Occipital lobe (tissue), 2 donors: ENCODE data around the gene CCDC38. TPM values are rescaled to one million over a fixed set of nuclear protein-coding genes. Genes with fewer than 3 reads are reported as not detected.
"Not testable (repeated sequence)": the region's sequence is repeated elsewhere in the genome, so short reads cannot be mapped to it uniquely, and the experiment has no call there.

Experiments used
- DNase-seq: peaks from one replicate; lab custom pipeline; 2025; lab: John Stamatoyannopoulos, UW
- total RNA-seq: library from RNA; depleted of rRNA; stranded (reverse); fragments of >200 nt; gene quantifications from one replicate; pipeline ENCODE4 v1.2.3, GENCODE V29; 2014

The CCDC38 gene
- total RNA-seq, 1 donor from 2014 or later: 0.16 TPM

DNA sequence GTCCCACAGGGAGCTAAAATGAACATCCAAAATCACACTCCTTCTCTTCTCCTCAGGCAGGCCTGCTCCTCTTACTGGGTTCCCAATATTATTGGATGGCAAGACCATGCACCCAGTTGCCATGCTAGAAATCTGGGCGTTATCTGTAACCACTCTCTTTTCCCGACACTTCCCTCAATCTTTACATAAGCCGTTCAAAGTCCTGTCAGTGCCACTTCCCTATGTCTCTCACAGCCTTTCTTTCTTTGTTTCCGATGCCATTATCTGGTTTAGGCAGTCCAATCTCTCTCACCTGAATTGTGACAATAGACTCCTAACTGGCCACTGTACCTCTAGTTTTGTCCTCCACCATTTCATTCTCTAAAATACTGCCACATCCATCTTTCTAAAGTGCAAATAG, 59.5 kb downstream of the CCDC38 start:
- no peak for DNase-seq

DNA sequence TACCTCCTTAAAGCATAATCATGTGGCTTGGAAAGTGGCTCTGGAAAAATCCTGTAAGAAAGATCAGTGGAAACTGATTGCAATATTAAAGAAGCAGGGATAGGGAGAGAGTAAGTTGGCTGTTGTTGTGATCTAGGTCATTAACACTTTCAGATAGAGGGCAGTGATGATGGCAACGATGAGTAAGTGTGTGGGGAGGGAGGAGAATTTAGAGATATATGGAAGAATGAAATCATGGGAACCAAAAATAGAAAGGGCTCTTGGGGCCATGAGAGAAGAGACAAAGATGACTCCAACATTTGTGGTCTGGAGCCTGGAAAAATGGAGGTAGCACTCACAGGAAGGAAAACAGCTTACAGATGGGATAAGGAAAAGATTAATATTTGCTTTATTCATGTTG, 60.3 kb downstream of the CCDC38 start:
- DNase-seq: no peak

DNA sequence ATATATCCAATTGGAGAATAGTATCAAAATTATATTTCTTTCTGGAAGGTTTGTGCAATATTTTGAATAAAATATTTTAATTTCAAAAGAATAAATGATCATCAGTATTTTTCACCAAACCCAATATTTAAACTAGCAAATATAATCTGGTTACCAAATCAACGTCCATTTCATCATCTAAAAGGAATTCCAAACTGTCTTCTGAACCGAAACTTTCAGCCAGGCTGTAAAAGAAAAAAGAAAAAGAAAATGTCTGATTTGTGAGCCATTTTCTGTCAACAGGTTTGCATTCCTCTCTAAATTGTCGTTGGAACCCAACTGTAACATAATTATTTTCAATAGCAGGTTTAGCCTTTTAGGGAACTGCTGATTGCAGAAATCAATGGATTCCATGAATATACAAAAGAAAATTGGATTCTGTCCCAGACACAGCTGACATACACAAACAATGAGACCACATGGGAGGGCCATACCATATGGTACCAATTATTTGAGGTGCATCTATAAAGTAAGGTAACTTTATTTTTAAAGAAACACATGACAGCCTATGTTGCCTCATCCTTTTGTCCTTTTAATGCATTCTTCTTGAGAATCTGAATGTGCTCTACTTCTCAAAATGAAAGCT, 61.0 kb downstream of the CCDC38 start:
- no peak for DNase-seq

DNA sequence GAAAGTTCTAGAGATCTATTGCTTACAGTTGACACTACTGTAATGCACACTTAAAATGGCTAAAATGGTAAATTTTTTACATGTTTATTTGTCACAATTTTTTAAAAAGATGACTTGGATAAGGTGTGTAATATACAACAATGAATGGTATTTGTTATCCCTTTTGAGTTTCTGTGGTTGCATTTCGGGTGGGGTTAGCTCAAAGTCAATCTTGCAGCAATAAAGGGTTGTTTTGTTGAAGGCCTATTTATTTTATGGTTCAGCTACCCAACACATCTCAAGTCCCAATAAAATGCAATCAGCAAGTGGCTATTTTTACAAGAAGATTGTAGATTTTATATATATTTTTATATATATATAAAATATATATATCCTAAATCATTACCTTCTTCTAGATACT, 61.5 kb downstream of the CCDC38 start:
- DNase-seq: no peak

DNA sequence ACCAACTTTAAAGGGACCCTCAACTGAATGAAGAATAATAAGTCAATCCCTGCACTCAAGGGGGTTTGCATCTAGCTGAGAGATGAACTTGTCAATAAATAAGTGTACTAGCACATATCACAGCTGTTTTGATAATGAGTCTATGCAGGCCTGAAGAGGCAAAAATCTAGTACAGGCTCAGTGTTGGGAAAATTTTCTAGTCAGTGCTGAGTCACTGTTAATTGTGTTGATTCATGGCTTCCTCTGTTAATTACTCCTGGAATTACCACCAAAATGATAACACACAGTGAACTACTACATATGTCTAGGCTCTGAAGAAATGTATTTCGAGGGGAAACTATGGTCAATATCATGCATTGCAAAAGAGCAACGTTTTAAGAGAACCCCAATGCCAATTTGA, 64.8 kb downstream of the CCDC38 start:
- DNase-seq: no peak

DNA sequence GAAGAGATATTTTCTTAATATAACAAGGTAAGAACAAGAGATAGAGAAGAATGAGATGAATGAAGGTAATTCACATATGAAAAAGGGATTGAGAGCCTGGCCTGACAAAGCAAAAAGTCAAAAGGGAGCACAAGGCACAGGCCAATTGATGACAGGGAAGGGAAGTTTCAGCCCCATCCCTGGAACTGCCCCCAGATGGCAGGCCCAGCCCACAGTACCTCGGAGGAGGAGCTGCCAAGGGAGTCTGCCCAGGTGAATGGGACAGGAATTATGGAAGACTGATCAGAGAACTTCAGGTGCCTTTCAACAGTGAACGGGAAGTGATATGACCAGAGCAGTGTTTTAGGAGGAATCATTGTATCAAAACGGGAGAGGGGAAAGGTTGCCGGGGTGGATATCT, 68.0 kb downstream of the CCDC38 start:
- no peak for DNase-seq

DNA sequence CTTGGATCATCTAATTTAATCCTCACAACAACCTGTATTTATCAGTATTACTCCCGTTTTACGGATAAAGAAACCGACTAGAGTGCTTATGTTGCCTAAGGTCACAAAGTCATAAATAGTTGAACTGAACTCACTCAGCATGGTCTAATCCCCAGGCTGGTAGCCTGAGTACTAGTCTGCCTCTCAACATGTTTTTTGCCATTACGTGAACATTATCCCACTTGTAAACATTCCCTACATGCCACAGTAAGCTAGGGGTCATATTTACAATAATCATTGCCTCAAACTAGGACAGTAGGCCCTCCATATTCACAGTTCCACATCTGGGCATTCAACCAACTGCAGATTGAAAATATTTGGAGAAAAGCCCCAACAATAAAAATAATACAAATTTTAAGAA, 71.5 kb downstream of the CCDC38 start:
- no peak for DNase-seq

DNA sequence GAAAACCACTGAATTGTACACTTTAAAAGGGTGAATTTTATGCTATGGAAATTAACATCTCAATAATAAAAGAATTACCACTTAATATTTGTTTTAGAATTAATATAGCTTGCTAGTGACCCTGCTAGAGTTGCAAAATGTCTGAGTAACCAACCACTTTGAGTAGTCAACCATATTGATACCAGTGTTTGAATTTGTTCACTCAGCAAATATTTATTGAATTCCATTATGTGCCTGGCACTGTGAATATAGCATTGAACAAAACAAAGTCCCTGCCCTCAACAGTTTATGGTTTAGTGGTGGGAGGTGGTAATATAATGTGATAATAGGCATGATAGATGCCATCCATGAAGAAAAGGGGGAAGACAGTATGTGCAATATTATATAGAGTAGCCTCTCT, 79.1 kb downstream of the CCDC38 start:
- DNase-seq: no peak

DNA sequence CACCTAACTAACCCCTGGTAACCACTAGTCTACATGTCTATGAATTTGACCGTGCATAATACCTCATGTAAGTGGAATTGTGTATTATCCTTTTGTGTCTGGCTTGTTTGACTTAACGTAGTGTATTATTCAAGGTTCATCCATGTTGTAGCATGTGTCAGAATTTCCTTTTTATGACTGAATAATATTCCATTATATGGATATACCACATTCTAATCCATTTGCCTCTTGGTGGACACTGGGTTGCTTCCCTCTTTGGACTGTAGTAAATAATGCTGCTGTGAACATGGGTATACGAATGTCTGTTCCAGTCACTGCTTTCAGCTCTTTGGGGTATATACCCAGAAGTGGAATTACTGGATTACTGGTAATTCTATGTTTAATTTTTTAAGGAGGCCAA, 80.4 kb downstream of the CCDC38 start:
- no peak for DNase-seq

DNA sequence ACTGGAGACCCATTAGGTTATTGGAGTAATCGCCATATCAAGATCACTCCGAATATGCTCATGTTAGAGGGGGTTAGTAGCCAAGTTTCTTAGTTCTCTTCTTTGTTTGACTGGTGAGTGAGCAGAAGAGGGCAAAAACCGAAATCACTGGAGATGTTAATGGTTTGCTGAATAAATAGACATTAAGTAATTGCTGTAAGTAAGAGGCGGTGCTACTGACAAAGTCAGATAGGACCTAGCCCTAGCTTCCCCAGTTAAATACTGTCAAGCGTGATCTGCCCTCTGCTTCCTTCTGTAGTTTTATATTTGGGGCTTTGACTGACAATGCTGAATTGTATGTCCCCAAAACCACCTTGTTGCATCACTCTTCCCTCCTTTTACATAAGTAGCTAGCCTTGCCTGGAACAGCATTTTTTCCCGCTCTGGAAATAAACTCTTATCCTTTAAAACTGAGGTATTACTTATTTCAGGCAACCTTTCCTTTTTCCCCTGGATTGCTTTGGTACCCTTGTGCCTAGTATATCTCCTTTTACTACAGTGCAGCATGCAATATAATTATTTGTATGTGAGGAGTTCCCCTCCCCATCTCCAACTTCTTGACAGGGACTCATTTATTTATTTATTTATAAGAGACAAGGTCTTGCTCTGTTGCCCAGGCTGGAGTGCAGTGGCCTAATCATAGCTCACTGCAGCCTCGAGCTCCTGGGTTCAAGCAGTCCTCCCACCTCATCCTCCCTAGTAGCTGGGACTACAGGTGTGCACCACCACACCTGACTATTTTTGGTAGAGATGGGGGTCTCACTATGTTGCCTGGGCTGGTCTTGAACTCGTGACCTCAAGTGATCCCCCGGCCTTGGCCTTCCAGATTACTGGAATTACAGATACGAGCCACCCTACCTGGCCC, 82.2 kb downstream of the CCDC38 start:
- DNase-seq: no peak

DNA sequence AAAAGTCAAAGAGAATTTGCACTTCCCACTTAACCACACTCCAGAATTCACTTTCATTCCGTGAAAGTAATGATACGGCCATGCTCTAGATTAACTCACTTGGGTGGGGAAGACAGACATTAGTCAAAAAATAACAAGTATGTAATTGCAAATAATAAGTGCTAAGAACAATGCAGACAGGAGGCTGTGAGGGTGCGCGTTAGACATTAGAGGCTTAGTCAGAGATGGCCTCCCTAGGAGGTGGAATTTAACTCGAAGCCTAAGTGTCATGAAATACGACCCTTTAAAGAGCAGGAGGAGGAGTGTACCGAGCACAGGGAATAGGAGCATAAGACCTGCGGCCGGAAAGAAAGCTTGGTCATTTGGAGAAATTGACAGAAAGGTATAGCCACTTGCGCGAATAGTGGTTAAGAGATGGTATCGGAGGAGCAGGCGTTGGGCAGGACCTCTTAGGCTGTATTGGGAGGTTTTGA, 83.0 kb downstream of the CCDC38 start:
- DNase-seq: no peak

DNA sequence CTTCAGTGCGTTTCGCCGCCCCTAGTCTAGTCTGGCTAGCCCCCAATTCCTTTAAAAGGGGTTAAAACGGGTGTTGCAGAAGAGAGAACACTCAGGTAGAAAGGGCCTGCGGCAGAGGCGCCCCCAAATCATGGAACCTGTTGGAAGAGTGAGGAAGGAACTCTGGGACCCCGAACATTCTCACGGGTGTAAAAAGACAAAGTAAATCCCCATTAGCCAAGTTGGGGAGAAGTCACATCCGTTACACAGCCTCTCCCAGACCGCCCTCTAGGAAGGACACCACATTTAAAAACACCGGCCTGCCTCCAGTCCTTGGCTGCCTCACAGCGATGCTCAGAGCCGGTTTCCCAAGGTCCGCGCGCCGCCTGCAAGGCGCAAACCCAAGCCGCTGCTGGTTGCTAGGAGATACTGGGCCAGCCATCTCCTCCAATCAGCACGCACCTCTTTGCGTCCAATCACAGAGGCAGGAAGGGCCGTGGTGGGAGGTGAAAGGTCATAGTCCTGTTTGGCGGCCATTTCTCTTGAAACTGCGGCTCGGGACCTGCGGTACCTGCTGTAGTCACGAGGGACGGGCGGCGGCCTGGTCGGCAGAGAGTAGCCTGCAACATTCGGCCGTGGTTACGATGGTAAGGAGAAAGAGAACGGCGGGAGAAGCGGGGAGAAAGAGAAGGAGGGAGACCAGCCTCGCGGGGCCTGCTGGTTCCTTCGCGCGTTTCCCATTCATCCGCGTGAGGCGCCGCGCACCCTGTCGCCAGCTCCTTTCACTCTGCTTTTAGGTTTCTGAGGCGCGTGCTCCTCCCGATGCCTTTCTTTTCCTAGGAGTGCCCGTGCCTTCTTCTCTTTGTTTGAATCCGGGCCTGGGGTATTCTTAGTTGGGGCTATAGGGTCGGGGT, 83.7 kb downstream of the CCDC38 start, which contains the start of gene SNRPF:
TSS of gene SNRPF (plus strand) at position 502 of the 893 bp plus-strand sequence. CDS start at position 624, 122 bp downstream.
- peak; percentile 91 for DNase-seq

DNA sequence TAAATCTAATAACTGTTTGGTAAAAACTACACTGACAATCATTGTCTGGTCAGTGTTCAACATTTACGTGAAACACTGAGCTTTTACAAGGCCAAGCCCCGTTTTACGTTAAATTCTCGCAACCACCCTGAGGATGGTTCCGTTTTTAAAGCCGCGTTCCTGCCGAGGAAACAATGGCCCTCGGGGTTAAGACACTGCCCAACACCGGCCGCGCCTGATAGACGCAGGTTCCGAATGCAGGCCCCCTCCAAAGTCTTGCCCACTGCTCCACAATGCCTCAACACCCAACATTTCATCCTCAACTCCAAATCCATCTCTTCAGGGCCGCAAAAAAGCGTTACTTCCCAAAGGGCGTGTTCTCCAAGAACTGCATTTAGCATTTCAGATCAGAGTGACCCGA, 84.6 kb downstream of the CCDC38 start:
- DNase-seq: no peak

DNA sequence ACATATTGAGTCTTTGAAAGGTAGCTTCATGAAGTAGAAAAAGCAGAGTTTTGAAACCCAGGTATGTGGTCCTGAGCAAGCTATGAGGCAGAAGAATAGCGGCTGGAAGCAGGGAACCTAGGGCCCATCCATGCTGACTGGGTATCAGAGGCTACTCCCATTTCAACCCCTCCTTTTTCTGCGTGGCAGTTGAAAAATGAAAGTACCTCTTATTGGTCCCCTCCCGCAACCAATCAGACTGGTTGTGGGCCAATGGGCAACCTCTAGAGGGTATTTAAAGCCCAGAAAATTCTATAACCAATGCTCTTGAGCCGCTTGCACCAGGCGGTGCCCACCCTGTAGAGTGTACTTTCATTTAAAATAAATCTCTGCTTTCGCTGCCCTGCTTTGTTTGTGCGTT, 85.3 kb downstream of the CCDC38 start:
- DNase-seq: no peak

DNA sequence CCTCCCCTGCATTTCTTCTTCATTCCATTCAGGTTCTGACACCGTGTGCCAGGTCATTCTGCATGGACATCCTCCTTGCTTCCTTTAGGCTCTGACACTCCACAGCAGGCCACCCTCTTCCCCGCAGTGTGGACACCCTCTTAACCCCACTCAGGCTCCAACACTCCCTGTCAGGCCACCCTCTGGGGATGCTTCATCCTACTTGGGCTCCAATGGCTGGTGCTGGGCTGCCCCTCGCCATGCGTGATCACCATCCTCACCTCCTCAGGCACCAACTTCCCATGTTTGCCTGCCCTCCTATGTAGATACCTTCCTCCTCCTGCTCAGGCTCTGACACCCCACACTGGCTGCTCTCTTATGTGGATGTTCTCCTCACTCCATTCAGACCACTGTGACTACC, 90.3 kb downstream of the CCDC38 start:
- no peak for DNase-seq

DNA sequence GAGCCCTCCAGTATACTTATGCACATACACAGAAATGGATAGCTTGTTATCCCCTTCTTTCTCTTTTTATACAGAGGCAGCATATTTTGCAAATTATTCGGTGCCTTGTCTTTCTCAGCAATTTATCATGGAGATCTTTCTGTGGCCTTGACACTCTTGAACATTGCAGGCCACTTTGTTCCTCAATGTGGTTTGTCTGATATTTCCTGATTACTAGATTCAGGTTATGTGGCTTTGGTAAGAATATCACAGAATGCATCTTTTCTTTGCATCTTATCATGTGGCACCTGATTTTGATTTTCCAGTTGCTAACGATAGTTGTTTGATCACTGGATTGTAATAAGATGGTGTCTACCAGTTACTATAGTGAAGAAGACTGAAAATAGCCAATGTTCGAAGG, 90.8 kb downstream of the CCDC38 start:
- no peak for DNase-seq

DNA sequence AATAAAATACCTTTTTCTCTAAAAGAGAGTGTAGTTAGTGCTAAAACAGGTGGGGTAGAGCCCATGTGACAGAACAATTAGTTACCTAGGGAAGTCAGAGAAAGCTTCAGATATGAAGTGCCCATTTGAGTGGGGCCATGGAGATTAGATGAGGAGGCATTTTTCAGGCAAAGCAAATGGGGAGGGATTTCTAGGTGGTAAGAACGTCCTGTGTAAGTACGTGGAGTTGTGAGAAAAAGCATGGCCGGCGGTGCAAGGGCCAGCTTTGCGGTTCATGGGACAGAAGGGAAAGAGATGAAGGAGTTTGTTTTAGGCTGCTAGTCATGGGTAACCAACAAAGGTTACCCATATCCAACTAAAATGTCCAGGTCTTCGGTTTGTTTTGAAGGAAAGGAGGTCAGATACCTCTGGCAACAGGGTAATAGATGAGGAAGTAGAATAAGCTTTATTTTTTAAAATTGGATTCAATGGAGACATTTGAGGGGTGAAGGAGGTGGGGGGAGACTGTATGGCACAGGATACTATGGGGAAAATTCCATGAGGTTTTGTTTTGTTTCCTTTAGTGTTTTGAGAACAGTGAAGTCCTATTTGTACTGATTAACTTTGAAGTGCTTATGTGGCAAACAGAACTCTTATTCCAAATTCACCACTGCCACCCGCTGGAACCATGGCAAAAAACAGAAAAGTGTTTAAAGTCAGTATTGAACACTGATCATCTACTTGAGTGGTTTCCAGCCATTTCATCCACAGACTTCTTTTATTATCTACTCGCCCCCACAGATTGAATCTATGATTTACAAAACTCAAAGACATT, 93.6 kb downstream of the CCDC38 start:
- no peak for DNase-seq

DNA sequence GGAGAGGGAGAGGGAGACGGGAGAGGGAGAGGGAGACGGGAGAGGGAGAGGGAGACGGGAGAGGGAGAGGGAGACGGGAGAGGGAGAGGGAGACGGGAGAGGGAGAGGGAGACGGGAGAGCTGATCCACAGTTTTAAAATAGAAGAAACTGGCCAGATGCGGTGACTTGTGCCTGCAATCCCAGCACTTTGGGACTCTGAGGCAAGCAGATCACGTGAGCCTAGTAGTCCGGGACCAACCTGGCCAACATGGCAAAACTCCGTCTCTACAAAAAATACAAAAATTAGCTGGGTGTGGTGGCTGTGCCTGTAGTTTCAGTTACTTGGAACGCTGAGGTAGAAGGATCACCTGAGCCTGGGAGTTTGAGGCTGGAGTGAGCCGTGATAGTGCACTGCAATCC, 100.0 kb downstream of the CCDC38 start:
- DNase-seq: not testable (repeated sequence)

DNA sequence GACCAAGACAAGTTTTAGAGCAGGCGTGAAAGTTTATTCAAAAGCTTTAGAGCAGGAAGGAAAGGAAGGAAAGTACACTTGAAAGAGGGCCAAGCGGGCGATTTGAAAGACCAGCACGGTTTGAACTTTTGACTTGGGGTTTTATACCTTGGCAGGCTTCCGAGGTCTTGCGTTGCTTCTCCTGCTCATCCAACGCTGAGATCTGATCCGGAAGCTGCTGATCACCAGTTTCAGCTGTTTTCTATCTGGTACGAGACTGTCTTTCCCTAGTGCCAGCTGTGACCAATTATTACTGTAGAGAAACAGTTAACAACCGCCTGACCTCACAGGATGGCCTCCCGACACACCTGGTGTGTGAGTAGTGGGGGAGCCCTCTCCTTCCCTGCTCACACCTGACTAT, 104.3 kb downstream of the CCDC38 start:
- no peak for DNase-seq

DNA sequence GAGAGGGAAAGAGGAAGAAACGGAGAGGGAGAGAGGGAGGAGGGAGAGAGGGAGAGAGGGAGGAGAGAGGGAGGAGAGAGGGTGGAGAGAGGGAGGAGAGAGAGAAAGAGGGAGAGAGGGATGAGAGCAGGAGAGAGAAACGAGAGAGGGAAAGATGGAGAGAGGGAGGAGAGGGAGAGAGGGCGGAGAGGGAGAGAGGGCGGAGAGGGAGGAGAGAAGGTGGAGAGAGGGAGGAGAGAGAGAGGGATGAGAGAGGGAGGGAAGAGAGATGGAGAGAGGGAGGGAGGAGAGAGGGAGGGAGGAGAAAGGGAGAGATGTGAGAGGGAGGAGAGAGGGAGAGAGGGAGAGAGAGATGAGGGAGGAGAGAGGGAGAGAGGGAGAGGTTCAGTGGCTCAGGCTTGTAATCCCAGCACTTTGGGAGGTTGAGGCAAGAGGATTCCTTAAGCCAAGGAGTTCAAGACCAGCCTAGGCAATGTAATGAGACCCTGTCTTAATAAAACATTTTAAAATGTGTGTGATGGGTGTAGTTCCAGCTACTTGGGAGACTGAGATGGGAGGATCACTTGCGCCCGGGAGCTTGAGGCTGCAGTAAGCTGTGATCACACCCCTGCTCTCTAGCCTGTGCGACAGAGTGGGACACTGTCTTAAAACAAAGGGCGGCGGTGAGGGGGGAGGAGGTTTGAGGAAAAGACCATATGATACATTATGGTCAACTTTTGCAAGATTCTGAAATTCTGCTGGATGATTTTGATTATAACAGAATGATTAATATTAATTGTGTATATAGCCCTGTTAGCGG, 105.0 kb downstream of the CCDC38 start:
- no peak for DNase-seq
